Mucosa of gallbladder (tissue), 1 donor: ENCODE results near the gene GPR148. TPM values are rescaled to one million over a fixed set of nuclear protein-coding genes. Genes with fewer than 3 reads are reported as not detected.
A peak's percentile ranks its signal among the peaks of the same experiment; 100 is the strongest.
"Not testable (repeated sequence)": the region's sequence is repeated elsewhere in the genome, so short reads cannot be mapped to it uniquely, and the experiment has no call there.

ENCODE experiments used
- DNase-seq: peaks from one replicate; pipeline ENCODE4 v3.0.0-alpha.2; 2020; ENCODE audit warnings: low spot score
- total RNA-seq: library from RNA; stranded (reverse); gene quantifications from one replicate; pipeline ENCODE4 v1.2.1, GENCODE V29; 2021
- donor health status: DM: no; HTN: no; CAD: no.

The GPR148 gene, protein sequence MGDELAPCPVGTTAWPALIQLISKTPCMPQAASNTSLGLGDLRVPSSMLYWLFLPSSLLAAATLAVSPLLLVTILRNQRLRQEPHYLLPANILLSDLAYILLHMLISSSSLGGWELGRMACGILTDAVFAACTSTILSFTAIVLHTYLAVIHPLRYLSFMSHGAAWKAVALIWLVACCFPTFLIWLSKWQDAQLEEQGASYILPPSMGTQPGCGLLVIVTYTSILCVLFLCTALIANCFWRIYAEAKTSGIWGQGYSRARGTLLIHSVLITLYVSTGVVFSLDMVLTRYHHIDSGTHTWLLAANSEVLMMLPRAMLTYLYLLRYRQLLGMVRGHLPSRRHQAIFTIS
- not detected for total RNA-seq

DNA sequence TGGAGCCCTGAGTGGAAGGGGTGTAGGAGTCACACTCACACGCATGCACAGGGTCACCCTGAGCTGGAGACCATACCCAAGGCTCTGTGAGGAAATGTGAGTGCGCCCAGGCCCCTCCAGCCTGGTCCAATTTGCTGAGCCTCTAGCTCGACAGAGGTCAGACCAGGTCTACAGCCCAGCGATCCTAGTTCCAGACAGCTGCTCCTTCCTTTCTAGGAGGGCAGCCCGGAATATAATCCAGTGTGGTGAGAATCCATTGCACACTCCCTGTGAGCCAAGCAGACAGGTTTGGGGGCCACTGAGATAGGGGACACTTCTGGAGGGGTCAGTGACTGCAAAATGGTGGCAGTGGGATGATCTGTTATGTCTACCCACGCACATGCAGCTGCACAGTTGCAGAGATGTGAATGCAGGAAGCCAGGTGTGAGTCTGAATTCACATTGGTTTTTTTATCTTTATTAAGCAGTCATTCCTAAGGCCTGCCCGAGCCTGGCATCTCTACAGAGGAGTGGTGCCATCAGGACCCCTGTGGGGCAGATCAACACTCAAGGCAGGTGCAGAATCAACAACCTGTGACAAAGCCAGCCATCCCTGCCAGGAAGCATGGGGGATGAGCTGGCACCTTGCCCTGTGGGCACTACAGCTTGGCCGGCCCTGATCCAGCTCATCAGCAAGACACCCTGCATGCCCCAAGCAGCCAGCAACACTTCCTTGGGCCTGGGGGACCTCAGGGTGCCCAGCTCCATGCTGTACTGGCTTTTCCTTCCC, at the start of gene GPR148:
GPR148 (plus strand) TSS at position 522 of the 768 bp plus-strand sequence; CDS start at position 604, 82 bp downstream.
- no peak for DNase-seq

DNA sequence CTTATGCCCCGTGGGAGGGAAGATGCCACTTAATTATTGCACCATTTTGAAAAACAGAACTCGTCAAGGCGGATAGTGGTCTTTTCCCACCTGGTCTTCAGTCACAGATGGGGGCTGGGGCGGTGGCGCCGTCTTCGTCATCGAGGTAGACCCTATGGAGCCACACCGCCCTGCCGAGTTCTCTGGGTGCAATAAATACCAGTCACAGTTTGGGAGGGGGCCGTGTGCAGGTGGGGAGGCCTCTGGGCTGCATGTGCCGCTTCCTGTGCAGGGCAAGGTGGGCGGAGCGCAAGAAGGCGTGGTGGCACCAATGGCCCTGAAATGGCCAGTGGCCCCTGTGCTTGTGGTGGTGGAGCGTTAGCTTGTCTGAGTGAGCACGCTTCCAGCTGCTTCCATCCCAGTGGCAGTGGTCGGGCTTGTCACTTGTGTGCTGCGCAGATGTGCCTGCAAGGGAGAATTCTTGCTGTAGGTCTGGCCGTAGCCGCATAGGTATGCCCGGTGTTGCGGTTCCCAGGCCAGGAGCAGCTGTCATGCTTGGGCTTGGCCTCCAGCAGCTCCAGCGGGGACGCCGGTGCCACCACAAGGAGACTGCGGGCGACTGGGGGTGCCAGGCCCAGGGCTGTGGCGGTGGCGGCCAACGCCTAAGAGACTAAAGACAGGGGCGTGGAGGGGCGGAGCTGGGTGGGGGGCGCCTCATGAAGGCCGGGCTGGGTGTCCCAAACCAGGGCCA, 36.7 kb upstream of the GPR148 start:
- DNase-seq: not testable (repeated sequence)

DNA sequence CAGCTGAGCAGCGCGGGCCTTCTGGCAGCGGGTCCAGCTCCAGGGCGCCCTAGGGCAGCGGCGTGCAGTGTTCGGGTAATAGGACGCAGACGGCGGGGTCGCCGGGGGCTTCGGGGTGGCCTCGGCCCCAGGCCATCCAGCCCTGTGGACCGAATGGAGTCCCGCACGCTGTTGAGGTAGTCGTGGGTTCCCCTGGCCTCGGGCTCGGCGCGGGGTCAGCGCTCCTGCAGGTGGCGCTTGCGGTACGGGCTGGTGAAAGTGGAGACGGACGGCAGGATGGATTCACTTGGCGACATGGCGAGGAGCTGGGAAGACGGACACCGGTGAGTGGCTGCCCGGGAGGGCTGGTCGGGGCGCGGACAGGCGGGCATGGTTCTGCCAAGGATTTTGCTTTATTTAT, 35.4 kb upstream of the GPR148 start:
- DNase-seq: peak; percentile 46

DNA sequence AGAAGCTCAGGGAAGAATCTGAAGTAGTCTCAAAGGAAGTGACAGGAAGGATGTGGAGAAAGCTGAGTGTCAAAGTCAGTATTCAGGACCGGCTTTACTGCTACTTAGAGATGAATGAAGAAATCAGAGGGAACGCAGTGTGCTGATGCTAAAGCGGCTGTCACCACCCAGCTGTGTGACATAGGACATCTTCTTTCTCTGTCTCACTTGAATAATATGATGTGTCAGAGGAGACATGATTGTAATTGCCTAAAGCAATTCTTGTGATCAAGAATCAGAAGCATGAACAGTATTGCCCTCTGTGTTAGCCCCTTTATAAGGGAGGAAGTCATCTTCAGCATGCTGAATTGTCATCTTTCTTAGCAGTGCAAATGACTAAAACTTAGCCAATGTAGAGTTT, 25.6 kb upstream of the GPR148 start:
- DNase-seq: not testable (repeated sequence)

DNA sequence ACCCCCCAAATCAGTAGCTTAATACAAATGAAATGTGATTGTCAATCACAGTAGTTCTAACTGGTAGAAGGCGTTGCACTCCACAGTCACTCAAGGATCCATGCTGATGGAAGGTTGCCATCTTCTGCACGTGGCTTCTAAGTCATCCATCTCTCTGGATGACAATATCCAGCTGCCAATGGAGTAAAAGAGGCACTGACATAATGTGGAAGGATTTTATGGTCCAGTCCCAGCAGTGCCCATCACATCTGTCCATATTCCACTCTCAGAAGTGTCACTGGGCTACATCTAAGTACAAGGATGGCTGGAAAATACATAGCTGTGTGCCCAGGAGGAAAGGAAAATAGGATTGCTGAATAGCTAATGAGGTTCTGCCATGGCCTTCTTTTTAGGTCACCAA, 14.1 kb upstream of the GPR148 start:
- DNase-seq: not testable (repeated sequence)

DNA sequence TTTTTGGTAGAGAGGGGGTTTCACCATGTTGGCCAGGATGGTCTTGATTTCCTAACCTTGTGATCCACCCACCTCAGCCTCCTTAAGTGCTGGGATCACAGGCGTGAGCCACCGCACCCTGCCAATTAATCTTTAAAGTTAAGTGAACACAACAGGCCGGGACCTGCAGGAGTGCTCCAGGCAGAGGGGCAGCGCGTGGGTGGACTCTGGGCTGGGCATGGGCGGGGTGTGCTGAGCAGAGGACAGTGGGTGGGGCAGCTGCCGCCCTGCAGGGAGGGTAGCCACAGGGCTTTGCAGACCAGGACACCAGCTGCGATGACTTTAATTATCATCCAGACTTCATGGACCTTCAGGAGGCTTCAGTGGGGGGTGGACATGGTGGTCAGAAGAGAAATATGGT, 8.8 kb upstream of the GPR148 start:
- DNase-seq: no peak

DNA sequence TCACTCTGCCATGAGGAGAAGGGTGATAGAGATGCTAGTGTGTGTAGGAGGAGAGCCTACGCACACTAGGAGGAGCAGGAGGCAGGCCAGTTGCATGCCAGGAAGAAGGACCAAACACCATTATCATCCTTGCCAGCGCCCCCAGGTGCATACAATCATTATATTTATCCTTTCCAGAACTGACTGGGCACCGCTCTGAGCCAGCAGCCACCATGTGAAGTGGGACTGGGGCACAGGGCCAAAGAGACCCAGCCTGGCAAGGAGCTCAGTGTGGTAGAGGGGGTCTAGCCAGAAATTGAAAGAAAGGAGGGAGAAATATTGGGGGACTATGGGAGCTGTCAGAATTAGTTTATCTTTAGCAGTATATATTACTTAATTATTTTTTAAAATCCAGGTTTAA, 8.3 kb upstream of the GPR148 start:
- no peak for DNase-seq

DNA sequence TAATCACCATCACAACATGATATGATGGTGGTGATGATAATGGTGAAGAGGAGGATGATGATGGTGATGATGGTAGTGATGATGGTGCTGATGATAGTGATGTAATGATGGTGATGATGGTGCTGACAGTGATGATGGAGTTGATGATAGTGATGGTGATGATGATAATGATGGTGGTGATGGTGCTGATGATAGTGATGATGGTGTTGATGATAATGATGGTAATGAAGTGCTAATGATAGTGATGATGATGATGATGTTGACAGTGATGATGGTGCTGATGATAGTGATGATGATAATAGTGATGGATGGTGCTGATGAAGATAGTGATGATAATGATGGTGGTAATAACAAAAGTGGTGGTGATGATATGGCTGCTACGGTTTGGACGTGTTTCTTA, 4.4 kb upstream of the GPR148 start:
- no peak for DNase-seq

DNA sequence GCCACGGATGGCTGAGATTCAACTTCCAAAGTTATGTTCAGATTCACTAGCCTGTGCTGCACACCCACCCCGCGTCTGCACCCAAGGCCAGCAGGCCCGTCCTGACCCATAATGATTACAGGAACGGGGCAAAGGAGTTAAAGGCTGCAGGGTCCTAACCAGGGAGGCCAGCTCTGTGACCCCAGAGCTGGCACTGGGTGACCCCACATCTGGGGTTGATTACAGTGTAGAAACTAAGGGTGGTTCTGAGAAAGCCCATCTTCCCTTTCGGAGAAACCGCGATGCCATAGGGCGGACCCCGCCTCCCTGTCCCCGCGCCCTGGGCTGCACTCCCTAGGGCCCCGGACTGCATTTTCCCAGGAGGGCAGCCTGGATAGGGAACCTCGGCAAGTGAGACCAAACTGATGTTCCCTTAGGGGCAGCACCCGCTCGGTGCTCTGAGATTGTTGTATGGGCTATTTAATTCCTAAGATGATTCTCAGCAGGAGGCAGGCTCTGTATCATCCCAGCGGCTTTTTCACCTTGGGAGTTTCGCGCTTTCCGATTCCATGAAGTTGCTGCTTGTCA, 2.2 kb upstream of the GPR148 start:
- no peak for DNase-seq

DNA sequence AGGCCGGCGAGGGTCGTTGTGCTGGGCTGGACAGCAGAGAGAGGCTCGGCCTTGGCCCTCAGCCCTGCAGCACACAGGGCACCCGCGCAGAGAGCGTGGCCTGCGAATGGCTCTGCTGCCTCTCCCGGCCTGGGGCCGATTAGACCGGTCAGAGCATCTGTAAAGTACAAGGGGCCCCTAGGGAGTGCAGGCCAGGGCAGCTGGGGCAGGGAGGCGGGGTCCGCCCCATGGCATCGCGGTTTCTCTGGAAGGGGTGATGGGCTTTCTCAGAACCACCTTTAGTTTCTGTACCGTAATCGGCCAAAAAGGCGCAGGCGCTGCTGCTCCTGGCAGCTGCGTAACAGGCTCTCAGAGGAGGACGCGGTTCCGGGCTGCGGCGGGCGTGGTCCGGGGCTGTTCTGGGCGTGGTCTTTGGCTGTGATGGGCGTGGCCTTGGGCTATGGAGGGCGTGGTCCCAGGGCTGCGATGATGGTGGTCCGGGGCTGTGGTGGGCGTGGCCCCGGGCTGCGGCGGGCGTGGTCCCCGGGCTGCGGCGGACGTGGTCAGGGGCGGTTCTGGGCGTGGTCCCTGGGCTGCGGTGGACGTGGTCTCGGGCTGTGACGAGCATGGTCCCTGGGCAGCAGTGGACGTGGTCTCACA, 1.5 kb upstream of the GPR148 start:
- peak; percentile 84 for DNase-seq

DNA sequence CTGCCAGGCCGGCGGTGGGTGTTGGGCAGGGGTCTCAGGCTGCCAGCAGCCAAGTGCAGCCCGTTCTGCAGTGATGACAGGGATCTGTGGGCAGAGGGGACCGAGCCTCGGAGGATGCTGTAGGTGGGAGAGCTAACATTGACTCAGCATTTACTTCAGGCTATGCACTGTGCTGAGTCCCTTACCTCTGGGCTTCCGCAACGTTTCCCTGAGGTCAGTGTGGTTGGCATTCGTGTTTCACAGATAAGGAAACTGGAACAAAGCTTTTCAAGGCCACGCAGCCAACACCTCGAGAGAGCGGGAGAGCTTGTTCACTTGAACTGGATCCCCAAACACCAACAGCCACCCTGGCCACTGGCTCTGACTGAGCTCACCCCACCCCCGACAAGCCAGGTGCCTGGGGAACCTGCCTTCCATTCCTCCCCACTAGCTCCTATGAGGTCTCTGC, 839 bp upstream of the GPR148 start:
- DNase-seq: peak; percentile 53

DNA sequence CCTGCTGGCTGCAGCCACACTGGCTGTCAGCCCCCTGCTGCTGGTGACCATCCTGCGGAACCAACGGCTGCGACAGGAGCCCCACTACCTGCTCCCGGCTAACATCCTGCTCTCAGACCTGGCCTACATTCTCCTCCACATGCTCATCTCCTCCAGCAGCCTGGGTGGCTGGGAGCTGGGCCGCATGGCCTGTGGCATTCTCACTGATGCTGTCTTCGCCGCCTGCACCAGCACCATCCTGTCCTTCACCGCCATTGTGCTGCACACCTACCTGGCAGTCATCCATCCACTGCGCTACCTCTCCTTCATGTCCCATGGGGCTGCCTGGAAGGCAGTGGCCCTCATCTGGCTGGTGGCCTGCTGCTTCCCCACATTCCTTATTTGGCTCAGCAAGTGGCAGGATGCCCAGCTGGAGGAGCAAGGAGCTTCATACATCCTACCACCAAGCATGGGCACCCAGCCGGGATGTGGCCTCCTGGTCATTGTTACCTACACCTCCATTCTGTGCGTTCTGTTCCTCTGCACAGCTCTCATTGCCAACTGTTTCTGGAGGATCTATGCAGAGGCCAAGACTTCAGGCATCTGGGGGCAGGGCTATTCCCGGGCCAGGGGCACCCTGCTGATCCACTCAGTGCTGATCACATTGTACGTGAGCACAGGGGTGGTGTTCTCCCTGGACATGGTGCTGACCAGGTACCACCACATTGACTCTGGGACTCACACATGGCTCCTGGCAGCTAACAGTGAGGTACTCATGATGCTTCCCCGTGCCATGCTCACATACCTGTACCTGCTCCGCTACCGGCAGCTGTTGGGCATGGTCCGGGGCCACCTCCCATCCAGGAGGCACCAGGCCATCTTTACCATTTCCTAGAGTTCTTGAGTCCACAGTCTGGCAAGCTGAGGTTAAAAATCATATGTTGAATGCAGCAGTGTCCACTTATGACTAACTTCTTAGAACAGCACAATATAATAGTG, 741 bp downstream of the GPR148 start:
- DNase-seq: no peak

DNA sequence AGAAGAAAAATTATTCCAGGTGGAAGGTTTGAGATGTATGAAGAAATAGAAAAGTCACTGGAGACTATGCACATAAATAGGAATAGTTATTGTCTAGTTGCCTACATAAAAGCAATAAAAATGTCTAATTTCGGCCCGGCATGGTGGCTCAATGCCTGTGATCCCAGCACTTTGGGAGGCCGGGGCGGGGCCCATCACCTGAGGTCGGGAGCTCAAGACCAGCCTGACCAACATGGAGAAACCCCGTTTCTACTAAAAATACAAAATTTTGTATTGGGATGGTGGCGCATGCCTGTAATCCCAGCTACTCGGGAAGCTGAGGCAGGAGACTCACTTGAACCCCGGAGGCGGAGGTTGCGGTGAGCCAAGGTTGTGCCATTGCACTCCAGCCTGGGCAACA, 3.4 kb downstream of the GPR148 start:
- not testable (repeated sequence) for DNase-seq

DNA sequence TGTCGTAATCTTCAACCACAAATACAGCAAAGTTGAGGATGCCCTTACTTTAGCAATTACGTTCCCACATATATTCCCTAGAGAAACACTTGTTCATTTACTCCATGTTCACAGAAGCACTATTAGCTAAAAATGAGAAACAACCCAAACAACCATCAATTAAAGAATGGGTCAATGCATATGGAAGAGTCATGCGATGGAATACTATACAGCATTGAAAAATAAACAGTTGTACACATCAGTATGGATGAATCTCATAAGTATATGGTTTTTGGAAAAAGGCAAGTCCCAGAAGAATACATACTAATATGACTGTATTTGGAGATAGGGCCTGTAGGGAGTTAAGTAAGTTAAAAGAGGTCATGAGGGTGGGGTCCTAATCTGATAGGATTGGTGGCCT, 6.3 kb downstream of the GPR148 start:
- no peak for DNase-seq

DNA sequence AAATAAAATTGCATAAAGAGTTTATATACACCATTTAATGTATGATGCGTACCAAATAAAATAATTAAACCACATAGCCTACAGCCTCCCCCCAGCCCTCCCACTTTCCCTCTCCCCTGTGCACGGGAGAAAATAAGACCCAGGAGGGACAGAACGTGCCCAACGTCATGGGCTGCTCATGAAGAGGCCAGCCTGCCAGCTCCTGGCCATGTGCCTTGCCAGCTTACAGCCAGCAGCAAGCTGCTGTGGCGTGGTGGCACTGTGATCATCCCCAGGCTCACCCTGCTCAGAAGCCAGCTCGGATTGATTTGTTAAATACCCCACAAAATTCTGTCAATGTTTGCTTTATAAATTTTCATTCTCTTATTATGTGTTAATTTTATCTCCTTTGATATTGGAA, 7.6 kb downstream of the GPR148 start:
- DNase-seq: no peak

DNA sequence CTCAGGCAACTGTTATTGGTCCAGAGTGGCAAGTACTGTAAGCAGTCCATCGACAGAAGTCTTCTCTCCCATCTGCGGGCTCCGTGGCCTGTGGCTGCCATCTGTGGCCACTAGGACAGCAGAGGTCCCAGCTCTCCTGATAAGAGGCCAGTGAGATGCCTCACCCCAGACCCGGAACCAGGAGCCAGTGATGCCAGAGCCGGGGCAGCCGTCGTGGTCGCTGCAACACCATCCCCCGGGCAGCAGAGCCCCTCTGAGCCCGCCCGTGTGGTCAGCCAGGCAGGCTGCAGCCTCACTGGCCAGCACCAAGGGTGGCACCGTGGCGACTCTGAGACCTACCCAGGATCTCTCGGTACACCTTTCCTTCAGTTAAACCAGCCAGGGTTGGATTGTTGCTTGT, 8.7 kb downstream of the GPR148 start:
- DNase-seq: no peak

DNA sequence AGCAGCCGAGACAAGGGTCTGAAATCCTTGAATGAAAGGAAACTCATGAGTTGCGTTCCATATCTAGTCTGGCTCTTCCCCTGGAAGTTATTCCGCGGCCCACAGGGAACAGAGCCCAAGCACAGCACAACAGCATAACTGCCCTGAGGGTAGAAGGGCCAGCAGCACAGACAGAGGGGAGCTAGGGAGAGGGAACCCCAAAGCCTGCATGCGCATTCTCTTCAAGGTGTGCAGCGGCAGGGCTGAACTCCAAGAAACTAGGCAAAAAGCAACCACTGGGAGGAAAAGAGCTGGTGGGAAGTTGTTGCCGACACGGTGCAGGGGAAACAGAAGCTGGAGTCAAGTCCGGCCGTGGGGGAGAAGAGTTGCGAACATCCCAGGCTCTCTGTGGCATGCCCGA, 11.8 kb downstream of the GPR148 start:
- DNase-seq: no peak

DNA sequence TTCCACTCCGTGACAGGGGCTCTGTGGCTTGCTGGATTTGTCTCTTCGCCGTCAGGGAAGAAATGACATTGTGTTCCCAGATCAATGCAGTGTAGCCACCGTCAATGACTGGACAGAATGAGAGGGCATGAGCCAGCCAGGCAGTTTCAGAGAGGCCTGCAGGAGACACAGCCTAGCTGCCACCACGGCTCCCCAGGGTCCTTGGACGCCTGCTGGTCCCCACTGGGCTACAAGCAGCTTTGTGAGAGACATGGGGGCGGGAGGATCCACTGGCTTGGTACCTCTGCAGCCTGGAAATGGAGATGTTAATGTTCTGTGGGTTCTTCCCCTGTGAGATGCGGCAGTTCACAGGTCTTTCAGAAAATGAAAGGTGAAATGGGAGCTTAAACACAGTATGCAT, 14.4 kb downstream of the GPR148 start:
- DNase-seq: no peak

DNA sequence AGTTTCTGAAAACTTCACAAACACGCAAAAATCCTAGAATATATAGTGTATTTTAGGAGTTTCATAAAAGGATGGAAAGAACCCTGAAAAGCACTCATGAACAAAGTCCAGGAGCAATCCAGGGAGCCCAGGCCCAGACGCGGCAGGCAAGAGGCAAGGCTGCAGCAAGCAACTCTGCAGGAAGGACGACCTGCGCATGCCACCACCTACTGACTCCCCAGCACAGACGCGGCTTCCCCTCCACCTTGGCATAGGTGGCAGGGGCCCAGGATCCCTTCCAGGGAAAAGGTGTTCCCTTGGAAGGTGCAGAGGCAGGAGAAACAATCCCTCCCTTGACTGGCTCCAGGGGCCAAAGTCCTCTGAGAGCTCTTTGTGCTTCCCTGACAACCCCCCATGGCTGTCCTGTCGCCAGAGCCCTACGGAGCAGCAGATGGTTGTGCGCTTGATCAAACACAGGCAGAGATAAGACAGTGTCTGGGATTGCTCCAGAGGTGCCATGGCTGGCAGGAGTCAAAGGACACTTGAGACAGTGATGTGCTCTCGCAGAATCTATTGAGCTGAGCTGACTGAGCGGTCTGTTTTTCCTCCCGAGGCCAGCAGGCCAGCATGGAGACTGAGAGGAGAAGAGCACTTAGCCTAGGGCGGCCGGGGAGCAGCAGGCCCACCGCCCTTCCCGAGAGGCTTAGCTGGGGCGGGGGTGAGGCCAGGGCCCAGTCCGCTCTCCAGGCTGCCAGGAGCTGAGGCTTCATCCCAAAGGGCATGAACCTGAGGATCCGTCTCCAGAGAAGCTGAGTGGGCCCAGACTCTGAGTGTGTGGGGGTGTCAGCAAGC, 15.6 kb downstream of the GPR148 start:
- DNase-seq: peak; percentile 86

DNA sequence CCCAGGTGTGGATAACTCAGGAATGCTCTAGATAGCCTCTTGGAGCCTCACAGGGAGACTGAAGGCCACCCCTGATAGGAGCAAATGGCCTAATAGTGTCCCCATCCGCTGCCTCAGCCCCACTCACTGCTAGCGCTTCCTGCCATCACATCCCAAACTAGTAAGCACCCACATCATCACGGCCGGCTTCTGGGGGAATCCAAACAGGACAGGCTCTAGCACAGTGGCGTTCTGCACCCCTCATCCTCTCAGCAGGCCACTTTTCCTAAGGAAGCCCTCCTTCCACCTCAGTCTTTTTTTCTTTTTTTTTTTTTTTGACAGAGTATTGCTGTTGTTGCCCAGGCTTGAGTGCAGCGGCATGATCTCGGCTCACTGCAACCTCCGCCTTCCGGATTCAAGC, 20.2 kb downstream of the GPR148 start:
- DNase-seq: no peak
